Smooth muscle cell (in vitro differentiated cells): ENCODE data around the gene MYO15B. TPM values are rescaled to one million over a fixed set of nuclear protein-coding genes. Genes with fewer than 3 reads are reported as not detected.

Experiments used
- DNase-seq: peaks from one replicate; lab custom pipeline; 2025; ENCODE audit not compliant: unreplicated experiment; lab: John Stamatoyannopoulos, UW
- H2AFZ ChIP-seq: fragments of 200-600 bp; sonication (generic); 2 replicates; pipeline ENCODE4 v1.6.0; 2016; ENCODE audit warnings: antibody characterized with exemption, low read depth, mild to moderate bottlenecking
- H3F3A ChIP-seq: fragments of 200-600 bp; sonication (generic); 2 replicates; pipeline ENCODE4 v1.6.0; 2017; ENCODE audit warnings: antibody characterized with exemption, low read depth
- H3K27ac ChIP-seq: fragments of 200-600 bp; sonication (generic); 2 replicates; pipeline ENCODE4 v1.5.1; 2016; ENCODE audit warnings: low read depth, mild to moderate bottlenecking
- H3K27me3 ChIP-seq: fragments of 200-600 bp; sonication (generic); 2 replicates; pipeline ENCODE4 v1.6.1; 2016; ENCODE audit warnings: low read depth, mild to moderate bottlenecking
- H3K36me3 ChIP-seq: fragments of 200-600 bp; sonication (generic); 2 replicates; pipeline ENCODE4 v1.5.1; 2016; ENCODE audit warnings: low read depth
- H3K4me1 ChIP-seq: fragments of 200-600 bp; sonication (generic); 2 replicates; pipeline ENCODE4 v1.5.1; 2016; ENCODE audit warnings: low read depth
- H3K4me2 ChIP-seq: fragments of 200-600 bp; sonication (generic); 2 replicates; pipeline ENCODE4 v1.6.0; 2016; ENCODE audit warnings: mild to moderate bottlenecking
- H3K4me3 ChIP-seq: fragments of 200-600 bp; sonication (generic); 2 replicates; pipeline ENCODE4 v1.5.1; 2016; ENCODE audit warnings: mild to moderate bottlenecking
- H3K79me2 ChIP-seq: fragments of 200-600 bp; sonication (generic); 2 replicates; pipeline ENCODE4 v1.6.0; 2016; ENCODE audit warnings: low read depth, mild to moderate bottlenecking
- H3K9ac ChIP-seq: fragments of 200-600 bp; sonication (generic); 2 replicates; pipeline ENCODE4 v1.6.0; 2016; ENCODE audit warnings: low read depth
- H3K9me3 ChIP-seq: fragments of 200-600 bp; sonication (generic); replicated peaks from 2 replicates; pipeline ENCODE4 v1.5.1; 2016; ENCODE audit warnings: low read depth
- H4K20me1 ChIP-seq: fragments of 200-600 bp; sonication (generic); 2 replicates; pipeline ENCODE4 v1.6.0; 2016; ENCODE audit warnings: low read depth
- WGBS: methylation state at CpG from one replicate; pipeline ENCODE4 v1.1.7; 2016; ENCODE audit warnings: low lambda C conversion rate; 5-methylcytosine and 5-hydroxymethylcytosine counted together
- polyA plus RNA-seq: library from polyadenylated mRNA; unstranded; fragments of >200 nt; fragmentation: Nextera tagmentation; extraction: Ambion mirVana; gene quantifications from 2 replicates; pipeline ENCODE4 v1.2.1, GENCODE V29; 2016
- total RNA-seq: library from RNA; depleted of rRNA; stranded (reverse); fragments of >200 nt; gene quantifications from 2 replicates; pipeline ENCODE4 v1.2.3, GENCODE V29; 2014
- TF ChIP-seq, protein P1 (sequence below): fragments of 200-600 bp; sonication (generic); IDR thresholded peaks from 2 replicates; pipeline ENCODE4 v1.5.1; 2017; ENCODE audit warnings: borderline replicate concordance, mild to moderate bottlenecking, antibody characterized with exemption; ENCODE audit not compliant: insufficient read depth, poor library complexity, severe bottlenecking

MYO15B gene
- total and polyA plus RNA-seq, 2 experiments from 2014 or later = 14.7 to 17.5 TPM

GRCh38 chr17:75551266-75551665 lies 36.3 kb upstream of the MYO15B start:
- H3K4me3 ChIP-seq = no peak overlapping the region
- TF ChIP-seq, protein P1, sequence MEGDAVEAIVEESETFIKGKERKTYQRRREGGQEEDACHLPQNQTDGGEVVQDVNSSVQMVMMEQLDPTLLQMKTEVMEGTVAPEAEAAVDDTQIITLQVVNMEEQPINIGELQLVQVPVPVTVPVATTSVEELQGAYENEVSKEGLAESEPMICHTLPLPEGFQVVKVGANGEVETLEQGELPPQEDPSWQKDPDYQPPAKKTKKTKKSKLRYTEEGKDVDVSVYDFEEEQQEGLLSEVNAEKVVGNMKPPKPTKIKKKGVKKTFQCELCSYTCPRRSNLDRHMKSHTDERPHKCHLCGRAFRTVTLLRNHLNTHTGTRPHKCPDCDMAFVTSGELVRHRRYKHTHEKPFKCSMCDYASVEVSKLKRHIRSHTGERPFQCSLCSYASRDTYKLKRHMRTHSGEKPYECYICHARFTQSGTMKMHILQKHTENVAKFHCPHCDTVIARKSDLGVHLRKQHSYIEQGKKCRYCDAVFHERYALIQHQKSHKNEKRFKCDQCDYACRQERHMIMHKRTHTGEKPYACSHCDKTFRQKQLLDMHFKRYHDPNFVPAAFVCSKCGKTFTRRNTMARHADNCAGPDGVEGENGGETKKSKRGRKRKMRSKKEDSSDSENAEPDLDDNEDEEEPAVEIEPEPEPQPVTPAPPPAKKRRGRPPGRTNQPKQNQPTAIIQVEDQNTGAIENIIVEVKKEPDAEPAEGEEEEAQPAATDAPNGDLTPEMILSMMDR = no peak

GRCh38 chr17:75552425-75553294 lies 34.9 kb upstream of the MYO15B start:
- Histone ChIP-seq H3K9ac (no peak overlapping the region), H2AFZ (no peak overlapping the region), H3K27me3 (no peaks in the 10 kb centered on the region), H3K9me3 (no peaks in the 10 kb centered on the region), H3K4me1 (peaks cover 24% of the 10 kb centered on the region), H3K4me3 (no peak overlapping the region), H3K79me2 (no peaks in the 10 kb centered on the region), H3K36me3 (no peaks in the 10 kb centered on the region), H4K20me1 (no peaks in the 10 kb centered on the region), H3F3A (peaks cover 3% of the 10 kb centered on the region), H3K4me2 (peak overlapping the region; percentile 66), H3K27ac (peak overlapping the region; percentile 68)
- no peak for DNase-seq
- WGBS = 44% methylated on average over 14 of the region's 14 CpGs
- TF ChIP-seq, protein P1 = no peak

More at GRCh38 chr17:75551266-75551665, 36.3 kb upstream of the MYO15B start:
- peak overlapping the region; percentile 14 for H3K27ac ChIP-seq
- H3K9me3 ChIP-seq = no peaks in the 10 kb centered on the region
- H3K79me2 ChIP-seq = no peaks in the 10 kb centered on the region
- H3K4me1 ChIP-seq = peaks cover 24% of the 10 kb centered on the region
- H4K20me1 ChIP-seq = no peaks in the 10 kb centered on the region
- no peak overlapping the region for H3K9ac ChIP-seq
- H3F3A ChIP-seq = peaks cover 3% of the 10 kb centered on the region
- DNase-seq = no peak
- no peaks in the 10 kb centered on the region for H3K36me3 ChIP-seq
- no peak overlapping the region for H2AFZ ChIP-seq
- H3K4me2 ChIP-seq = peak overlapping the region; percentile 34
- no peaks in the 10 kb centered on the region for H3K27me3 ChIP-seq
- 38% methylated on average over 7 of the region's 7 CpGs for WGBS

DNA sequence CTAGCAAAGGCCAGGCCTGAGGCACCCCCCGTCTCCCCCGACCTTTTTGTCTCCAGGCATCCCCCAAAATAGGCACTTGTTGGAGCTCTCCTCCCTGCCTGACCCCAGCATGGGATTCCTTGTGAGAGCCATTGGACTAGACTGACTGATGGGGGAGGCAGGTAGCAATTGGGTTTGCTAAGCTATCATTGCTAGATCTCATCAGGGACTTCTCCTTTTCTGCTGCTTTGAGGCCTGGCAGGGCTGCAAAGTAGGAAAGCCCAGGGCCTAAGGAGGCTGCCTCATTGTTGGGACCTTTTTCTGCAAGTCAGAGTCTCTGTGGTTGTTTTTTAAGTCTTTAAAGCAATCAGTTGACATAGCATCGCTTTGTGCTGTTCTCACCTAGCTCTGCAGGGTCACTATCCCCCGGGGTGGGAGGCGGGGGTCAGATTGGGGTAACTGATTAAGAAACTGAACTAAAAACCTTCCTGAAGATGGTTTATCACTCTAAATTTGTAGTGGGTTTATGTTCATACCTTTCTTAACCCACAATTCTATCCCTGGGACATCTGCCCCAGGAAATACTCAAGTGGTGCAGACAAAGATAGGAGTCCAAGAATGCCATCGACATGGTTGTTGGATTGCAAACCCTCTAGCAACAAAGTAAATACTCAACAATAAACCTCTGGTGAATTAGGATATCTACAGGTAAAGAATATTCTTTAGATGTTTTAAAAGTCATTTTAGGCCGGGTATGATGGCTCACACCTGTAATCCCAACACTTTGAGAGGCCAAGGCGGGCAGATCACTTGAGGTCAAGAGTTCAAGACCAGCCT lies 34.1 kb upstream of the MYO15B start:
- peaks cover 24% of the 10 kb centered on the region for H3K4me1 ChIP-seq
- H3F3A ChIP-seq = peaks cover 3% of the 10 kb centered on the region
- H3K9ac ChIP-seq = no peak overlapping the region
- no peaks in the 10 kb centered on the region for H3K27me3 ChIP-seq
- H4K20me1 ChIP-seq = no peaks in the 10 kb centered on the region
- WGBS = 69% methylated on average over 8 of the region's 8 CpGs
- no peaks in the 10 kb centered on the region for H3K36me3 ChIP-seq
- H3K9me3 ChIP-seq = no peaks in the 10 kb centered on the region
- H2AFZ ChIP-seq = no peak overlapping the region
- no peak for DNase-seq
- TF ChIP-seq, protein P1 = no peak
- peak overlapping the region; percentile 66 for H3K4me2 ChIP-seq
- peak overlapping the region; percentile 68 for H3K27ac ChIP-seq
- no peak overlapping the region for H3K4me3 ChIP-seq
- no peaks in the 10 kb centered on the region for H3K79me2 ChIP-seq
